Astrocyte (in vitro differentiated cells and primary cell): Measurements from ENCODE around the gene AUNIP. TPM values are rescaled to one million over a fixed set of nuclear protein-coding genes. Genes with fewer than 3 reads are reported as not detected.

Source experiments
- DNase-seq: peaks from one replicate; pipeline ENCODE4 v3.0.0-alpha.2; 2010; ENCODE audit warnings: low read depth
- FAIRE-seq: peaks from 2 replicates; lab custom pipeline; 2011; peaks lifted over from hg19 to GRCh38; lab: Jason Lieb, UNC
- H2AFZ ChIP-seq: 2 replicates; pipeline ENCODE4 v1.6.0; 2012; ENCODE audit warnings: low read depth, low read length, inconsistent platforms
- H3K27ac ChIP-seq: 2 replicates; pipeline ENCODE4 v1.5.1; 2011; ENCODE audit warnings: low read depth, low read length, inconsistent platforms
- H3K27me3 ChIP-seq: 2 replicates; pipeline ENCODE4 v1.6.0; 2011; ENCODE audit warnings: low read length, inconsistent platforms; ENCODE audit not compliant: insufficient read depth
- H3K36me3 ChIP-seq: 2 replicates; pipeline ENCODE4 v1.5.1; 2011; ENCODE audit warnings: low read length, inconsistent platforms; ENCODE audit not compliant: insufficient read depth
- H3K4me1 ChIP-seq: 2 replicates; pipeline ENCODE4 v1.5.1; 2011; ENCODE audit warnings: low read length, inconsistent platforms; ENCODE audit not compliant: insufficient read depth
- H3K4me2 ChIP-seq: 2 replicates; pipeline ENCODE4 v1.6.0; 2012; ENCODE audit warnings: low read length, inconsistent platforms
- H3K4me3 ChIP-seq: 2 replicates; pipeline ENCODE4 v1.5.1; 2011; ENCODE audit warnings: low read depth, mild to moderate bottlenecking, low read length, inconsistent platforms; ENCODE audit not compliant: insufficient read depth
- H3K79me2 ChIP-seq: 2 replicates; pipeline ENCODE4 v1.6.0; 2012; ENCODE audit warnings: mild to moderate bottlenecking, low read length, inconsistent platforms; ENCODE audit not compliant: insufficient read depth
- H3K9ac ChIP-seq: 2 replicates; pipeline ENCODE4 v1.6.0; 2012; ENCODE audit warnings: mild to moderate bottlenecking, low read length, inconsistent platforms
- H3K9me3 ChIP-seq: 2 replicates; pipeline ENCODE4 v1.5.1; 2012; ENCODE audit warnings: low read depth, mild to moderate bottlenecking, low read length, inconsistent platforms; ENCODE audit not compliant: insufficient read depth
- H4K20me1 ChIP-seq: 2 replicates; pipeline ENCODE4 v1.6.0; 2012; ENCODE audit warnings: low read length, inconsistent platforms; ENCODE audit not compliant: insufficient read depth
- H3K27ac Mint-ChIP-seq: one replicate; pipeline ENCODE4 v1.8.0; 2021; ENCODE audit warnings: mild to moderate bottlenecking, mixed read lengths; ENCODE audit not compliant: unreplicated experiment
- H3K27me3 Mint-ChIP-seq: one replicate; pipeline ENCODE4 v1.8.0; 2021; ENCODE audit warnings: low read depth, mixed read lengths; ENCODE audit not compliant: unreplicated experiment
- H3K36me3 Mint-ChIP-seq: one replicate; pipeline ENCODE4 v1.8.0; 2021; ENCODE audit warnings: low read depth, mixed read lengths; ENCODE audit not compliant: unreplicated experiment
- H3K4me1 Mint-ChIP-seq: one replicate; pipeline ENCODE4 v1.8.0; 2021; ENCODE audit warnings: low read depth, mixed read lengths; ENCODE audit not compliant: unreplicated experiment
- H3K4me3 Mint-ChIP-seq: one replicate; pipeline ENCODE4 v1.8.0; 2021; ENCODE audit warnings: mild to moderate bottlenecking, moderate library complexity, mixed read lengths; ENCODE audit not compliant: unreplicated experiment
- H3K9me3 Mint-ChIP-seq: one replicate; pipeline ENCODE4 v1.8.0; 2021; ENCODE audit warnings: mild to moderate bottlenecking, mixed read lengths; ENCODE audit not compliant: unreplicated experiment
- CTCF ChIP-seq: IDR thresholded peaks from 2 replicates; pipeline ENCODE4 v1.5.1; 2011; ENCODE audit warnings: low read depth, mild to moderate bottlenecking, inconsistent platforms, low read length, moderate library complexity; ENCODE audit not compliant: insufficient read depth
- EZH2 ChIP-seq: IDR thresholded peaks from 2 replicates; pipeline ENCODE4 v1.6.1; 2012; ENCODE audit warnings: mild to moderate bottlenecking, low read length, inconsistent platforms; ENCODE audit not compliant: insufficient read depth
- total RNA-seq: library from RNA; stranded (reverse); gene quantifications from 2 replicates; pipeline ENCODE4 v1.2.1, GENCODE V29; 2021

The AUNIP gene
- total RNA-seq, 1 donor from 2014 or later: 2.1 TPM

- Mint-ChIP-seq H3K27me3 (no peaks in the 10 kb centered on the region), H3K4me3 (no peak overlapping the region), H3K27ac (peak overlapping the region; percentile 18), H3K9me3 (no peaks in the 10 kb centered on the region), H3K4me1 (peaks cover 10% of the 10 kb centered on the region), H3K36me3 (peaks cover 11% of the 10 kb centered on the region)
- Histone ChIP-seq H3K4me1 (peaks cover 6% of the 10 kb centered on the region), H4K20me1 (peaks cover 11% of the 10 kb centered on the region), H2AFZ (no peak overlapping the region), H3K4me3 (no peak overlapping the region), H3K27ac (no peak overlapping the region), H3K9ac (no peak overlapping the region), H3K9me3 (no peaks in the 10 kb centered on the region), H3K27me3 (no peaks in the 10 kb centered on the region), H3K79me2 (peaks cover 4% of the 10 kb centered on the region), H3K36me3 (peaks cover 6% of the 10 kb centered on the region), H3K4me2 (no peak overlapping the region)
- FAIRE-seq (no peak), DNase-seq (no peak)
- TF ChIP-seq CTCF (no peak), EZH2 (no peak)
Observed at GRCh38 chr1:25863486-25864262, 4.4 kb upstream of the AUNIP start.

GRCh38 chr1:25862785-25863485 is 3.7 kb upstream of the AUNIP start:
- Histone ChIP-seq H3K27ac (no peak overlapping the region), H3K9ac (no peak overlapping the region), H3K27me3 (no peaks in the 10 kb centered on the region), H3K4me3 (no peak overlapping the region), H3K9me3 (no peaks in the 10 kb centered on the region), H2AFZ (no peak overlapping the region), H3K4me1 (peaks cover 10% of the 10 kb centered on the region), H3K79me2 (peaks cover 10% of the 10 kb centered on the region), H3K36me3 (peaks cover 6% of the 10 kb centered on the region), H4K20me1 (peaks cover 11% of the 10 kb centered on the region), H3K4me2 (no peak overlapping the region)
- Mint-ChIP-seq H3K27me3 (no peaks in the 10 kb centered on the region), H3K9me3 (no peaks in the 10 kb centered on the region), H3K4me1 (peaks cover 11% of the 10 kb centered on the region), H3K4me3 (no peak overlapping the region), H3K36me3 (peaks cover 11% of the 10 kb centered on the region), H3K27ac (no peak overlapping the region)
- DNase-seq (no peak), FAIRE-seq (no peak)
- TF ChIP-seq EZH2: no peak

GRCh38 chr1:25861316-25862286 is 2.3 kb upstream of the AUNIP start:
- Histone ChIP-seq H3K4me1 (peaks cover 10% of the 10 kb centered on the region), H3K9ac (no peak overlapping the region), H3K4me3 (no peak overlapping the region), H4K20me1 (peaks cover 6% of the 10 kb centered on the region), H3K27me3 (no peaks in the 10 kb centered on the region), H3K79me2 (peaks cover 15% of the 10 kb centered on the region), H3K36me3 (peaks cover 6% of the 10 kb centered on the region), H3K27ac (no peak overlapping the region), H2AFZ (no peak overlapping the region), H3K9me3 (no peaks in the 10 kb centered on the region), H3K4me2 (no peak overlapping the region)
- FAIRE-seq (no peak), DNase-seq (no peak)
- peaks cover 10% of the 10 kb centered on the region for H3K36me3 Mint-ChIP-seq
- H3K27me3 Mint-ChIP-seq: no peaks in the 10 kb centered on the region
- H3K4me3 Mint-ChIP-seq: peak overlapping the region; percentile 16
- TF ChIP-seq EZH2: no peak
- no peak for TF ChIP-seq CTCF
- H3K9me3 Mint-ChIP-seq: no peaks in the 10 kb centered on the region
- peaks cover 11% of the 10 kb centered on the region for H3K4me1 Mint-ChIP-seq
- H3K27ac Mint-ChIP-seq: no peak overlapping the region
